ENCODE data around the gene ASPM.

- TF ChIP-seq CEBPB (IDR thresholded peaks at IDR 0.05; ENCODE audit: low read depth, low read length): no peak
- no peak for TF ChIP-seq SMC3 (IDR thresholded peaks at IDR 0.05; ENCODE audit: low read depth, low read length)
- no peak for TF ChIP-seq CTCF (conservative IDR thresholded peaks at IDR 0.05; ENCODE audit: low read depth, low read length)
Observed at GRCh38 chr1:197195100-197195499, 48.6 kb upstream of the ASPM start.

Measured in IMR-90 (cell line).